ENCODE measurements around the gene FBXW8.

FBXW8 gene

DNA sequence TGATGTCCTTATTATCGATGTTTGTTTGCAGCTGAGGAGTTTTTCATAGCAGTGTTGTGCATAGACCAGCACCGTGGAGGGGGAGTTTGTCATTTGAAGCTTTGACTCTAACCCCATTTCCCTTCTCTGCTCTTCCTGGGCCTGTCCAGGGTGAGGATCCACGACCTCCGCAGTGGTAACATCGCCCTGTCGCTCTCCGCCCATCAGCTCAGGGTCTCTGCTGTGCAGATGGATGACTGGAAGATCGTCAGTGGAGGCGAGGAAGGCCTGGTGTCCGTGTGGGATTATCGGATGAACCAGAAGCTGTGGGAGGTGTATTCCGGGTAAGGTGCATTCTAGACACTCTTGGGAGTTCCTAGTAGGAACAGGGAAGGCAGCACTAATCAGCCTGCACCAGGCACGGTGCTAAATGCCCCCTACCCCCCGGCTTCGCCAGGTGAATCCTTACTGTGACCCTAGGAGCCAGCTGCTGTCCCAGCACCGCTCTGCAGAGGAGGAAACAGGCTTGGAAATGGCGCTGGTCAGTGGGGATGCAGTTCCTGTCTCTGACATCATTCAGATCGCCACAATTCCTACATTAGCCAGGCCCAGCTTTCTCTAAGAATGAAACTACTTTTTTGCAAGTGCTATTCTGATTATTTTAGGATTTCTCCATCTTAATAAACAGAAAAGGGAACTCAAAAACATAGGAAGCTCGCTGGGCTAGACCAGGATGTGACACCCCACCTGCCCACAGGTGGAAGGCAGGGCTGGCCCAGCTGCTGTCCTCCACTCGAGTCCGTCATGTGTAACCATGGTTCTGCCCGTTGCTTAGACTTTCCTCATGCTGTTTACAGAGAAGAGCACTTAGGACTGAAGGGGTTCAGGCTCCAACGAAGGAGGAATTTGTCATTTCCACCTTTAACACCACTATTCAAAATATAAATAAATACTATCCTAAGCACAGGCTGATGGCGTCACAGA, 113.5 kb downstream of the FBXW8 start:
- H3K27me3 ChIP-seq (replicated peaks; ENCODE audit: control insufficient read depth, insufficient read depth, low read length) = no peaks in the 10 kb centered on the region
- no peaks in the 10 kb centered on the region for H3K9me3 ChIP-seq (ENCODE audit: control insufficient read depth, low read length)
- H3K9ac ChIP-seq (ENCODE audit: low read length) = no peak overlapping the region
- no peaks in the 10 kb centered on the region for H3K4me1 ChIP-seq (ENCODE audit: control insufficient read depth, insufficient read depth, low read length)
- DNase-seq (ENCODE audit: low read depth) = no peak
- peaks cover 69% of the 10 kb centered on the region for H3K36me3 ChIP-seq (ENCODE audit: control insufficient read depth, insufficient read depth, low read length, severe bottlenecking)
- H3K4me3 ChIP-seq (ENCODE audit: low read length) = no peak overlapping the region

DNA sequence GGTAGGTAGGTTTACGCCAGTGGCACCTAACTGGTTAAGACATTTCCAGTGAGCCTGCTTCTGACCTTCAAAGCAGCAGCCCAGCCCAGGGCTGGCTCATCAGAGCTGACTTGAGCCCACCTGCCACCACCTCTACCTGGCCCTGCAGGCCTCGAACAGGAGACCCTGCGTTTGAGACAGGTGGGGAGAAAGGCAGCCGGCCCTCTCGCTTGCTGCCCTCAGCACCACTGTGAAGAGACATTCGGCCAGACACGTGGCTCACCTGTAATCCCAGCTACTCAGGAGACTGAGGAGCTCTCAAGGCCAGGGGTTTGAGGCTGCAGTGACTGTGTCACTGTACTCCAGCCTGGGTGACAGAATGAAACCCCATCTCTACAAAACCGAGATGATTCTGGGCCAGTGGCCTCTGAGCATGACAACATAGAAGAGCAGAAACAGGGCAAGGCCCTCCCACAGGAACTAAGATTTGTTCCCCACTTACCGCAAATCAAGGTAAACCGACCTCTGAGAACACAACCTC, 114.3 kb downstream of the FBXW8 start:
- Histone ChIP-seq H3K9ac (ENCODE audit: low read length) (no peak overlapping the region), H3K36me3 (ENCODE audit: control insufficient read depth, insufficient read depth, low read length, severe bottlenecking) (peaks cover 74% of the 10 kb centered on the region), H3K27me3 (replicated peaks; ENCODE audit: control insufficient read depth, insufficient read depth, low read length) (no peaks in the 10 kb centered on the region), H3K9me3 (ENCODE audit: control insufficient read depth, low read length) (no peaks in the 10 kb centered on the region), H3K4me3 (ENCODE audit: low read length) (no peak overlapping the region), H3K4me1 (ENCODE audit: control insufficient read depth, insufficient read depth, low read length) (no peaks in the 10 kb centered on the region)
- no peak for DNase-seq (ENCODE audit: low read depth)

DNA sequence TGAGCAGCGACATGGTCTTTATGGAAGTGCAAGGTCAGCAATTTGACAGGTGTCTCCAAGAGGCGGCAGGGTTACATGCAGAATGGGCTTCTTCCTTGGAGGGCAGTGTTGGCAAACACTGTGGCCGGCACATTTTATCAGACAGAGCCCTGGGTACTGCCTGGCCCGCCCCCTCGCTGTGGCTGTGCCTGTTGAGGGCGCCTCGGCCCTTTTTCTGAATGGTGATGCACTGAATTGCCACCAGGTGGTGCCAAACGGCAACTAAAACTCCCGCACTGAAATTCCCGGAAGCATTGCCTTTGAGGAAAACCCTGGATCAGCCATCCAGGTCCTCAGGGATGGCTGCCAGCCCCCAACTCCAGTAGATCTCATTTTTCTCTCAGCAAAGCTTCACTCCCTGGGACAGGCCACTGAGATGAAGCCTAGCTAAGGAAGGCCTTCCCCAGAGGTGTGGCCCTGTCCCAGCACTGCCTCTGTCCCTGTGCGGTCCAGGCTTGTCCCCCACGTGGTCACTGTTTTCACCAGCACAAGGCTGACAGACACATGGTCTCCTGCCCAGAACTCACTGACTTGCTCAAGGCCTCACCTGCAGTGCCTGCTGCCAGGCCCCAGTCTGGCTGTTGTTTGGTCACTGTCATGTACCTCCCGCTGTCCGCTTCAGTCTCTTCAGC, 114.9 kb downstream of the FBXW8 start:
- Histone ChIP-seq H3K27me3 (replicated peaks; ENCODE audit: control insufficient read depth, insufficient read depth, low read length) (no peaks in the 10 kb centered on the region), H3K4me1 (ENCODE audit: control insufficient read depth, insufficient read depth, low read length) (no peaks in the 10 kb centered on the region), H3K9ac (ENCODE audit: low read length) (no peak overlapping the region), H3K4me3 (ENCODE audit: low read length) (no peak overlapping the region), H3K9me3 (ENCODE audit: control insufficient read depth, low read length) (no peaks in the 10 kb centered on the region), H3K36me3 (ENCODE audit: control insufficient read depth, insufficient read depth, low read length, severe bottlenecking) (peaks cover 80% of the 10 kb centered on the region)
- peak; percentile 86 for DNase-seq (ENCODE audit: low read depth)

GRCh38 chr12:117026343-117026742, 115.6 kb downstream of the FBXW8 start:
- Histone ChIP-seq H3K27me3 (replicated peaks; ENCODE audit: control insufficient read depth, insufficient read depth, low read length) (no peaks in the 10 kb centered on the region), H3K4me3 (ENCODE audit: low read length) (no peak overlapping the region), H3K9ac (ENCODE audit: low read length) (no peak overlapping the region), H3K9me3 (ENCODE audit: control insufficient read depth, low read length) (no peaks in the 10 kb centered on the region), H3K36me3 (ENCODE audit: control insufficient read depth, insufficient read depth, low read length, severe bottlenecking) (peaks cover 77% of the 10 kb centered on the region), H3K4me1 (ENCODE audit: control insufficient read depth, insufficient read depth, low read length) (no peaks in the 10 kb centered on the region)
- DNase-seq (ENCODE audit: low read depth) = no peak

- no peak for DNase-seq (ENCODE audit: low read depth)
- H3K27me3 ChIP-seq (replicated peaks; ENCODE audit: control insufficient read depth, insufficient read depth, low read length) = no peaks in the 10 kb centered on the region
- no peak overlapping the region for H3K4me3 ChIP-seq (ENCODE audit: low read length)
- H3K36me3 ChIP-seq (ENCODE audit: control insufficient read depth, insufficient read depth, low read length, severe bottlenecking) = peaks cover 77% of the 10 kb centered on the region
- H3K9me3 ChIP-seq (ENCODE audit: control insufficient read depth, low read length) = no peaks in the 10 kb centered on the region
- no peak overlapping the region for H3K9ac ChIP-seq (ENCODE audit: low read length)
- H3K4me1 ChIP-seq (ENCODE audit: control insufficient read depth, insufficient read depth, low read length) = no peaks in the 10 kb centered on the region
Measured at GRCh38 chr12:117026921-117027250, 116.1 kb downstream of the FBXW8 start.

- Histone ChIP-seq H3K4me3 (ENCODE audit: low read length) (no peak overlapping the region), H3K36me3 (ENCODE audit: control insufficient read depth, insufficient read depth, low read length, severe bottlenecking) (peaks cover 77% of the 10 kb centered on the region), H3K4me1 (ENCODE audit: control insufficient read depth, insufficient read depth, low read length) (no peaks in the 10 kb centered on the region), H3K9me3 (ENCODE audit: control insufficient read depth, low read length) (no peaks in the 10 kb centered on the region), H3K27me3 (replicated peaks; ENCODE audit: control insufficient read depth, insufficient read depth, low read length) (no peaks in the 10 kb centered on the region), H3K9ac (ENCODE audit: low read length) (no peak overlapping the region)
- no peak for DNase-seq (ENCODE audit: low read depth)
Measured at GRCh38 chr12:117027251-117028086, 116.7 kb downstream of the FBXW8 start.

DNA sequence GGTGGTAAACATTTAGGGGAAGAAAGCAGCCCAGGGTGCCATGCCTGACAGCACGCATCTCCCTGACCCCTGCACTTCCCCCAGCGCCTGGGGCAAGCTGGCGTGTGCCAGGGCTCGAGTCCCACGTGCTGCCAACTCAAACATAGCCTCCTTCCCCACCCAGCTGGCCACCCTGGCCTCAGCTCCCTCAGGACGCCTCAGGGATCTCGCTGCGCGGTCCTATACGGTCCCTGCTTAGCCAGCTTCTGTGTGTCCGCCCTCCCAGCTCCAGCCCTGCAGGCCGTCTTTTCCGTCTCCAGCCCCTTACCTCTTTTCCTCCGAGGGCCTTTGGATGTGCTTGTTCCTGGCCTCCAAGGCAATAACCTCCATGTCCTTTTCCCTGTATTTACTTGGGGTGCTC, 117.5 kb downstream of the FBXW8 start:
- no peaks in the 10 kb centered on the region for H3K9me3 ChIP-seq (ENCODE audit: control insufficient read depth, low read length)
- DNase-seq (ENCODE audit: low read depth) = no peak
- H3K4me3 ChIP-seq (ENCODE audit: low read length) = no peak overlapping the region
- no peak overlapping the region for H3K9ac ChIP-seq (ENCODE audit: low read length)
- peaks cover under 1% of the 10 kb centered on the region for H3K4me1 ChIP-seq (ENCODE audit: control insufficient read depth, insufficient read depth, low read length)
- peaks cover 72% of the 10 kb centered on the region for H3K36me3 ChIP-seq (ENCODE audit: control insufficient read depth, insufficient read depth, low read length, severe bottlenecking)
- peaks cover 1% of the 10 kb centered on the region for H3K27me3 ChIP-seq (replicated peaks; ENCODE audit: control insufficient read depth, insufficient read depth, low read length)

- peaks cover 51% of the 10 kb centered on the region for H3K36me3 ChIP-seq (ENCODE audit: control insufficient read depth, insufficient read depth, low read length, severe bottlenecking)
- peaks cover 19% of the 10 kb centered on the region for H3K27me3 ChIP-seq (replicated peaks; ENCODE audit: control insufficient read depth, insufficient read depth, low read length)
- H3K4me1 ChIP-seq (ENCODE audit: control insufficient read depth, insufficient read depth, low read length) = peaks cover 13% of the 10 kb centered on the region
- DNase-seq (ENCODE audit: low read depth) = no peak
- no peak overlapping the region for H3K9ac ChIP-seq (ENCODE audit: low read length)
- H3K9me3 ChIP-seq (ENCODE audit: control insufficient read depth, low read length) = no peaks in the 10 kb centered on the region
- no peak overlapping the region for H3K4me3 ChIP-seq (ENCODE audit: low read length)
Measured at GRCh38 chr12:117030187-117030900, 119.6 kb downstream of the FBXW8 start.

DNA sequence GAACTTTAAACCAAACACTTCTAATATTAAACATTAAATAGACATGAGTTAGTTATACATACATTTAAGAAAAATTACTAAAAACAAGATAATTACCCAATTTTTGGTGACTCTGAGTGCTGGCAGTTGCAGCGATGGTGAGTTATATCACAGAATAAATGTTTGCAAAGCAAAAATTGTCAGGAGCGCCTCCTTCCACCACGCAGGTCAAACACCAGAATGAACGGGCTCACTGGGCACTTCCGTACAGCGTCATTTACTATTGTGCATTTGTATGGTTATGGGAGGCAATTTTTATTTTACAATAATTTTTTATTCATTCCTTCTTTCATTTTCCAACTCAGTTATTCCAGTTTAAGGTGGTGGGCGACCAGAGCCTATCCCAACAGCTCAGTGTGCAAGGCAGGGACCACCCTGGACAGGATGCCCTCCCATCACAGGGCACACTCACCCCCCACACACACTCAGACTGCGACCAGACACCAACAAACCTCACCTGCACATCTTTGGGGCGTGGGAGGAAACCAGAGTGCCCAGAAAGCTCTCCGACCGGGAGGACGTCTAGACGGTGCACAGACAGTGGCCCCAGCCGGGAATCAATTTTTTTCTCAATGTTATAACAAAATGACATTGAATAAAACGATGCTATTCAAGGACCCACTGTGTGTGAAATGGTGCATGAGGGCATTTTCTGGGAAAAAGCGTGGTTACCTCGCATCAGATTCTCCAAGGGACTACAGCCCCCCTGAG, 121.3 kb downstream of the FBXW8 start:
- no peak overlapping the region for H3K9ac ChIP-seq (ENCODE audit: low read length)
- no peak for DNase-seq (ENCODE audit: low read depth)
- H3K4me1 ChIP-seq (ENCODE audit: control insufficient read depth, insufficient read depth, low read length) = peaks cover 13% of the 10 kb centered on the region
- peaks cover 27% of the 10 kb centered on the region for H3K27me3 ChIP-seq (replicated peaks; ENCODE audit: control insufficient read depth, insufficient read depth, low read length)
- H3K4me3 ChIP-seq (ENCODE audit: low read length) = no peak overlapping the region
- peaks cover 39% of the 10 kb centered on the region for H3K36me3 ChIP-seq (ENCODE audit: control insufficient read depth, insufficient read depth, low read length, severe bottlenecking)
- no peaks in the 10 kb centered on the region for H3K9me3 ChIP-seq (ENCODE audit: control insufficient read depth, low read length)
